Measurements from ENCODE around the gene HOXB9. TPM values are rescaled to one million over a fixed set of nuclear protein-coding genes. Genes with fewer than 3 reads are reported as not detected.

The HOXB9 gene
- polyA plus RNA-seq, 3 donors: not detected

DNA sequence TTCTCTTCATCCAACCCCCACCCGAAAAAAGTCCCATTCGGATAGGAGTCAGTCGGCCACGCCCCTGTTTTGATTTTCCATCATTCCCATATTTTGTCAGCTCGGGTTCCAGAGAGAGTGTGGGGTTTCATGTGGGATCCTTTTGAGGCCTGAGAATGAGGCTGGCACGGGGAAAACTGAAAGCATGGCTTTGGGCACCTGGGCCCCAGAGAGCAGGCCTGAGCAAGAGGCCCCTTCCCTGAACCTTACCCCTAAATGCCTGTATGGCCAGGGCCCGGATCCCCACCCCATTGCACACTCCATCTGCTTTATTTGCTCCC is 43.4 kb downstream of the HOXB9 start:
- no peak overlapping the region for H3K4me2 ChIP-seq (replicated peaks; ENCODE audit: extremely low read depth, low read length, poor library complexity, severe bottlenecking)
- Mint-ChIP-seq H3K9me3 (peaks cover 4 to 44% (median 29%) of the 10 kb centered on the region in 7 donors), H3K27me3 (ENCODE audit: low read depth in 3 of 3) (peaks cover 91 to 97% (median 94%) of the 10 kb centered on the region in 3 donors), H3K36me3 (peaks cover 19 to 36% of the 10 kb centered on the region in 2 donors), H3K27ac (no peak overlapping the region), H3K4me1 (peaks cover 57% of the 10 kb centered on the region), H3K4me3 (peak overlapping the region in 1 of 2 donors; percentile 80)
- no peaks in the 10 kb centered on the region for H4K20me1 ChIP-seq (ENCODE audit: insufficient read depth, low read length)
- H2AFZ ChIP-seq (ENCODE audit: insufficient read depth, low read depth, low read length, poor library complexity, severe bottlenecking): no peak overlapping the region
- no peaks in the 10 kb centered on the region for H3K79me2 ChIP-seq (ENCODE audit: insufficient read depth, low read length)
- H3K9me3 ChIP-seq (replicated peaks in 1 of 2; ENCODE audit: control insufficient read depth in 1 of 2, insufficient read depth in 1 of 2, low read length in 2 of 2): peaks cover 0 to 24% of the 10 kb centered on the region in 2 donors
- peaks cover 84 to 94% of the 10 kb centered on the region in 2 donors for H3K27me3 ChIP-seq (ENCODE audit: control insufficient read depth in 2 of 2, insufficient read depth in 2 of 2, low read length in 2 of 2)
- H3K36me3 ChIP-seq (replicated peaks in 1 of 2; ENCODE audit: control insufficient read depth in 1 of 2, insufficient read depth in 2 of 2, low read length in 2 of 2): no peaks in the 10 kb centered on the region
- WGBS (ENCODE audit: insufficient coverage): no CpG with 5 or more reads among the region's 7 CpGs
- H3K27ac ChIP-seq (ENCODE audit: low read depth in 1 of 2, low read length in 2 of 2): no peak overlapping the region
- TF ChIP-seq, protein P1, sequence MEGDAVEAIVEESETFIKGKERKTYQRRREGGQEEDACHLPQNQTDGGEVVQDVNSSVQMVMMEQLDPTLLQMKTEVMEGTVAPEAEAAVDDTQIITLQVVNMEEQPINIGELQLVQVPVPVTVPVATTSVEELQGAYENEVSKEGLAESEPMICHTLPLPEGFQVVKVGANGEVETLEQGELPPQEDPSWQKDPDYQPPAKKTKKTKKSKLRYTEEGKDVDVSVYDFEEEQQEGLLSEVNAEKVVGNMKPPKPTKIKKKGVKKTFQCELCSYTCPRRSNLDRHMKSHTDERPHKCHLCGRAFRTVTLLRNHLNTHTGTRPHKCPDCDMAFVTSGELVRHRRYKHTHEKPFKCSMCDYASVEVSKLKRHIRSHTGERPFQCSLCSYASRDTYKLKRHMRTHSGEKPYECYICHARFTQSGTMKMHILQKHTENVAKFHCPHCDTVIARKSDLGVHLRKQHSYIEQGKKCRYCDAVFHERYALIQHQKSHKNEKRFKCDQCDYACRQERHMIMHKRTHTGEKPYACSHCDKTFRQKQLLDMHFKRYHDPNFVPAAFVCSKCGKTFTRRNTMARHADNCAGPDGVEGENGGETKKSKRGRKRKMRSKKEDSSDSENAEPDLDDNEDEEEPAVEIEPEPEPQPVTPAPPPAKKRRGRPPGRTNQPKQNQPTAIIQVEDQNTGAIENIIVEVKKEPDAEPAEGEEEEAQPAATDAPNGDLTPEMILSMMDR (IDR thresholded peaks at IDR 0.05): no peak
- DNase-seq: no peak
- peaks cover 40 to 56% of the 10 kb centered on the region in 2 donors for H3K4me1 ChIP-seq (ENCODE audit: control insufficient read depth in 1 of 2, insufficient read depth in 2 of 2, low read length in 2 of 2)
- intact Hi-C loops (cut with micrococcal nuclease): no loop called here
- no peak overlapping the region for H3K9ac ChIP-seq (ENCODE audit: insufficient read depth, low read length, poor library complexity, severe bottlenecking)
- no peak overlapping the region for H3K4me3 ChIP-seq (replicated peaks in 1 of 3; ENCODE audit: low read depth in 2 of 3, low read length in 3 of 3)

DNA sequence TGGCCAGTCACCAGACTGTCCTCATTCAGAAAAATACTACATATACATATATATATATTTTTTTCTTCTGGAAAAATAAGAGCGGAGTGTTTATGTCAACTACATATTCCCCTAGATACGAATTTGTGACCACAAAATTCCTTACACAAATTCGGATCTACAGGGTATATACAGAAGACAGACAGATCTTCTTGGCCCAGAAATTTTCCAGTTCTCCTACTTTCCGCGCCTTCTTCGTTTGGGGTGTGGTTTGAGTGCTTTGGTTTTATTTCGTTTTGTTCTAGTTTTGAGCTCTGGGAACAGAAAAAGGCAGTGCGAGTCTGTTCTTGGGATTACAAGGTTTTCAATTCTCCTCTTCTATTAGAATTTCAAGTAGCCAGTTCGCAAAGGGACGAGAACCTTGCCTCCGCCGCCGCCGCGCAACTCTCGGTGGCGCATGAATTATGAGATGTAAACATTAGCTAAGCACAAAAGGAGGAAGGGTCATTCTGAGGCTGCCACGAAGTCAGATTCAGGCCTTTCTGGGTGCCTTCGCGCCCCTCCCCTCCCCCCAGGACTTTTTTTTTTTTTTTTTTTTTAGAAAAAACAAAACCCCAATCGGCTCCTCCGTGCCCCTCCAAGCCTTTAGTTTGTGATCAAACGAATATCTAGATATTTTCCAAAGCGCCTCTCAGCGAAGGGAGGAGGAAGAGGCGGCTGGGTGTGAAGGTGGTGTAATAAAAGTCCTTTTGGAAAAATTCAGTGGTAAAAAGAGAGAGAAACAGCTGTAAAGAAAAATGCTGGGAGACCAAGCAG is 46.2 kb downstream of the HOXB9 start:
- Mint-ChIP-seq H3K4me3 (peak overlapping the region; percentile 31 to 94), H3K27ac (no peak overlapping the region), H3K36me3 (peaks cover 13 to 21% of the 10 kb centered on the region in 2 donors), H3K9me3 (peaks cover 4 to 45% (median 27%) of the 10 kb centered on the region in 7 donors), H3K27me3 (ENCODE audit: low read depth in 3 of 3) (peaks cover 86 to 95% (median 90%) of the 10 kb centered on the region in 3 donors), H3K4me1 (peaks cover 49% of the 10 kb centered on the region)
- no peak overlapping the region for H3K27ac ChIP-seq (ENCODE audit: low read depth in 1 of 2, low read length in 2 of 2)
- intact Hi-C loops (cut with micrococcal nuclease): no loop called here
- H3K4me2 ChIP-seq (replicated peaks; ENCODE audit: extremely low read depth, low read length, poor library complexity, severe bottlenecking): no peak overlapping the region
- TF ChIP-seq, protein P1 (IDR thresholded peaks at IDR 0.05): no peak
- no peak overlapping the region for H2AFZ ChIP-seq (ENCODE audit: insufficient read depth, low read depth, low read length, poor library complexity, severe bottlenecking)
- H3K4me3 ChIP-seq (replicated peaks in 1 of 3; ENCODE audit: low read depth in 2 of 3, low read length in 3 of 3): no peak overlapping the region
- H3K9me3 ChIP-seq (replicated peaks in 1 of 2; ENCODE audit: control insufficient read depth in 1 of 2, insufficient read depth in 1 of 2, low read length in 2 of 2): peaks cover 0 to 24% of the 10 kb centered on the region in 2 donors
- no peak for DNase-seq
- no peaks in the 10 kb centered on the region for H3K79me2 ChIP-seq (ENCODE audit: insufficient read depth, low read length)
- H3K27me3 ChIP-seq (ENCODE audit: control insufficient read depth in 2 of 2, insufficient read depth in 2 of 2, low read length in 2 of 2): peaks cover 77 to 93% of the 10 kb centered on the region in 2 donors
- no peaks in the 10 kb centered on the region for H3K36me3 ChIP-seq (replicated peaks in 1 of 2; ENCODE audit: control insufficient read depth in 1 of 2, insufficient read depth in 2 of 2, low read length in 2 of 2)
- WGBS (ENCODE audit: insufficient coverage): 13% methylated on average over 7 of the region's 26 CpGs
- no peak overlapping the region for H3K9ac ChIP-seq (ENCODE audit: insufficient read depth, low read length, poor library complexity, severe bottlenecking)
- H4K20me1 ChIP-seq (ENCODE audit: insufficient read depth, low read length): no peaks in the 10 kb centered on the region
- H3K4me1 ChIP-seq (ENCODE audit: control insufficient read depth in 1 of 2, insufficient read depth in 2 of 2, low read length in 2 of 2): peaks cover 32 to 50% of the 10 kb centered on the region in 2 donors
